ENCODE data around the gene FRYL.

- TF ChIP-seq GATA2 (IDR thresholded peaks at IDR 0.05; ENCODE audit: low read depth, low read length) = no peak
- TF ChIP-seq GATA3 (IDR thresholded peaks at IDR 0.05; ENCODE audit: low read depth, low read length) = no peak
These were observed 329.3 kb downstream of the FRYL start for GRCh38 chr4:48450740-48451139.
